ENCODE data around the gene NAALADL1.
"Not testable (repeated sequence)": the region's sequence is repeated elsewhere in the genome, so short reads cannot be mapped to it uniquely, and the experiment has no call there.

The NAALADL1 gene

DNA sequence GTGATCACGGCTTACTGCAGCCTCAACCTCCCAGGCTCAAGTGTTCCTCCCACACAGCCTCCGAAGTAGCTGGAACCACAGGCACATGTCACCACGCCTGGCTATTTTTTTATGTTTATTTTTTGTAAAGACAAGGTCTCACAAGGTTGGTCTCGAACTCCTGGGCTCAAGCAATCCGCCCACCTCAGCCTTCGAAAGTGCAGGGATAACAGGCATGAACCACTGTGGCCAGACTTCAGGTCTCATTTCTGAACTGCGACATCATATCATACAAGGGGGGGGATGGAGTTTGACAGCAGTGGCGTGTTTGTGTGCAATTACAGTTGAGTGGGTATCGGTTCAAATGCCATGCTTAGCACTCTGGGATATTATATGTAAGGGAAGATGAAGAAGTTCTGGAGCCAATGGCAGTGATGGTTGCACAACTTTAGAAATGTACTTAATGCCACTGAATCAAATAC is 6.9 kb downstream of the NAALADL1 start:
- DNase-seq (ENCODE audit: low read depth): no peak

DNA sequence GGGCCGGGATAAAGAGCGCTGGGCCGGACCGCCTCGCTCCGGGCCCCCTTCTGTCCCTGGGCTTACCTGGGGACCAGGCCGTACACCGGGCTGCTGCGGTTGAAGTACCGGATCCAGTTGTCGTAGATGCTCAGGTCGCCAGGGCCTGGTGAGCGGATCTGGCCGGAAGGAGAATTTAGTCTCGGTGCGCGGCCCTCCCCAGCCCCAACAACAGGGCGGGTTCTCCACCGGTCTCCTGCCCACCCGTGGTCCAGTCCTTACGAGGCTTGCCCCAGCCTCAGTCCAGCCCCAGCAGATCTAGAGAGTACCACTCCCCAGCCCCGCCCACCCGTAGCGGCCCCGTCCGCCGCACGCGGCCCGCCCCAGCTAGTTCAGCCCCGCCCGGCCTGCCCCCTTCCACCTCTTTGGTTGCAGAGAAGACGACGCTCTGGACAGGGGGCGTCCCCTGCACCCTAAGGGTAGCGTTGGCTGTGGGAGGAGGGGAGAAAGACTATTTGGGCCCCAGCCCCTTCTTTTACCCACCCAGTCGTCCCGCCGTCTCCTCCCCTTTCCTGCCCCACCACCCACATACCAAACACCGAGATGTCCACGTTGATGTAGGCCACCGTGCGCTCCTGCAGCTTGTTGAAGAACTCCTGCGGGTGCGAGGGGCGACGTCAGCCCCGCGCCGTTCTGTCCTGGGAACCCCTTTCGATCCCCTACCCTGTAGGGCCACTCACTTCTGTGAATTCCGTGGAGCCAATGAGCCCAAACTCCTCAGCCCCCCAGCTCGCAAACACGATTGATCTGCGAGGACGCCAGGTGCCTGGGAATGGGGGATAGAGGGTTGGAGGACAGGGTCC is 10.6 kb downstream of the NAALADL1 start:
- DNase-seq (ENCODE audit: low read depth): no peak

DNA sequence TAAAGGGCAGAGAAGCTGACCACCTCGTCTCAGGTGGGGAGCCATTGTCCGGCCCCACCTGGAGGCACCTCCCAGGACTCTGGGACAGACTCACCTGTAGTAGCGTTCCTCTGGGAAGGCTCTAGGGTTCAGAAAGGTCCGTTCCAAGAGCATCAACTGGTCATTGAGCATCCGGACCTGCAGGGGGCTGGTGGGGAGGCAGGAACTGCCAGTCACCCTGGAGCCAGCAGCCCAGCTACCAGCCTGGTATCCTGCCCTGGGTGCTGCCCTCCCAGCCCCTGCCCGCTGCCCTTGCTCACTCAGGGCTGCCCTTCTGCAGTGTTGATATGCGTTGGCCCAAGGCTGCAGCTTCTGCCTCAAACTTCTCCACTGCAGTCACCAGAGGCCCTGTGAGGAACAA is 12.6 kb downstream of the NAALADL1 start:
- no peak for DNase-seq (ENCODE audit: low read depth)

DNA sequence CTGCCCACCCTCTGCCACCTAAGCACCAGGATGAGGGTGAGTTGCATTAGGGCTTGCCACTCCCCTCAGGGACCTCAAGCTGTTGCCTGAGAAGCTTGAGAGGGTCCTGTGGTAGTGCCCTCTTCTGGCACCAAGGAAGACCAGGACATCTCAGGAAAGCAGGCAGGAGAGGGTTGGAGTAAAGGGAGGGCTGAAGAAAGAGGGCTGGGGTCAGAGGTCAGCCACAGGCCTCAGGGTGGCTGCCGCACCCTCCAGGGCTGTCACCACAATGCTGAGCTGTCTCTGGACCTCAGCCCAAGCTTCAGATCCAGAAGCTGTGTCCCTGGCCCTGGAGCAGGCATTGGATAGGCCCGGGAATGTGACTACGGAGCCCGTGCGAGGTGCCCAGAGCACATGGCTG is 13.3 kb downstream of the NAALADL1 start:
- DNase-seq (ENCODE audit: low read depth): no peak

DNA sequence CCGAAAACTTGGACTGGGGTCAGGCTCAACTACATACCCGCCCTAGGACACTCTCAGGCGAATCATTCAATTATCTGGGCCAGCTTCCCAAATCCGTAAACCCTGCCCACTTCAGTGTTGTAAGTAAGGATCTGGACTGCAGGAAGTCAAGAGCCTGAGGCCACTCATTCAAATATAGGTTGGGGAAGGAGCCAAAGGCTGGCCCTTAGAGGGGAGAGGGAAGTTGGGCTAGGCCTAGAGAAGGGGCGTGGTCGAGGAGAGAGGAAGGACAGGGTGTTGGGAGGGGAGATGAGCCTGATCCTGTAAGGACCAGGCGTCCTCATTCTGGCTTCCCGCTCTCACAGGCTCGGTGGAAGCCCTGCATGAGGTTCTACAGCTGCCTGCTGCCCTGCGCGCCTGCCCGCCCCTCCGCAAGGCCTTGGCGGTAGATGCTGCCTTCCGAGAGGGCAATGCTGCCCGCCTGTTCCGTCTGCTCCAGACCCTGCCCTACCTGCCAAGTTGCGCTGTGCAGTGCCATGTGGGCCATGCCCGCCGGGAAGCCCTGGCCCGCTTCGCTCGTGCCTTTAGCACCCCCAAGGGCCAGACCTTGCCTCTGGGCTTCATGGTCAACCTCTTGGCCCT is 14.4 kb downstream of the NAALADL1 start:
- peak; percentile 67 for DNase-seq (ENCODE audit: low read depth)

DNA sequence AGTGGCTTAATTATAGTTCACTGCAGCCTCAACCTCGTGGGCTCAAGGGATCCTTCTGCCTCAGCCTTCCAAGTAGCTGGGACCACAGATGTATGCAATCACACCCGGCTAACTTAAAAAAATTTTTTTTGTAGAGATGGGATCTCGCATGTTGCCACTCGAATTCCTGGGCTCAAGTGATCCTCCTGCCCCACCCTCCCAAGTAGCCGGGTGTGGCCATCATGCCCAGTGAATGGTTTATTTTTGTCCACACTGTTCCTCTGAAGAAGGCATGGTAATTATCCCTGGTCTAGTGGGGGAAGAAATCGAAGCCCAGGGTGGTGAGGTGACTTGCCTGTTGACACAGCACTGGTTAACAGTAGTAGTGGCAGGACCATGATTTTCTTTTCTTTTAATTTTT is 15.5 kb downstream of the NAALADL1 start:
- DNase-seq (ENCODE audit: low read depth): no peak

DNA sequence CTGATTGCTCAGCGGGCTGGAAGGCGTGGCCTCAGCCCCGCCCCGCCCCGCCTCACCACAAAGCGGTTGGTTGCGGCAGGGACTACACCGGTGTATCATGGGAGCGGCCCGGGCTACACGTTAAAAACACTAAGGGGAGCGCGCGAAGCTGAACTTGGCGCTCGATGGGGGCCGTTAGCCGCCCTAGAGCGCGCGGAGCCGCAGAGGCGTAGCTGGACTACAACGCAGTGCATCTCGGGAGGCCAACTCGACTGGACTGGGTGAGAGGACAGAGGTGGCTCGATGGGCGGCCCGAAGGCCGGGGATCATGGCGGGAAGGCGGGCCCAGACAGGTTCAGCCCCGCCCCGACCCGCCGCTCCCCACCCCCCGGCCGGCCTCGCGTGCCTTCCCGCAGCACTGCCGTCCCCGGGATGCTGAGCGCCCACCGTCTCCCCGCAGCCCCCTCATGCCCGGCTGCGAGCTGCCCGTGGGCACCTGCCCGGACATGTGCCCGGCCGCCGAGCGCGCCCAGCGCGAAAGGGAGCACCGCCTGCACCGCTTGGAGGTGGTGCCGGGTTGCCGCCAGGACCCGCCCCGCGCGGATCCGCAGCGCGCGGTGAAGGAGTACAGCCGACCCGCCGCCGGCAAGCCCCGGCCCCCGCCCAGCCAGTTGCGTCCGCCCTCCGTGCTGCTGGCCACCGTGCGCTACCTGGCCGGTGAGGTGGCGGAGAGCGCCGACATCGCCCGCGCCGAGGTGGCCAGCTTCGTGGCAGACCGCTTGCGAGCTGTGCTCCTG is 17.3 kb downstream of the NAALADL1 start, which contains the start of gene SAC3D1:
Gene SAC3D1, plus strand, starts transcription at position 364 of the 776 bp plus-strand sequence. Its CDS starts 83 bp downstream, at position 447.
- peak; percentile 85 for DNase-seq (ENCODE audit: low read depth)

DNA sequence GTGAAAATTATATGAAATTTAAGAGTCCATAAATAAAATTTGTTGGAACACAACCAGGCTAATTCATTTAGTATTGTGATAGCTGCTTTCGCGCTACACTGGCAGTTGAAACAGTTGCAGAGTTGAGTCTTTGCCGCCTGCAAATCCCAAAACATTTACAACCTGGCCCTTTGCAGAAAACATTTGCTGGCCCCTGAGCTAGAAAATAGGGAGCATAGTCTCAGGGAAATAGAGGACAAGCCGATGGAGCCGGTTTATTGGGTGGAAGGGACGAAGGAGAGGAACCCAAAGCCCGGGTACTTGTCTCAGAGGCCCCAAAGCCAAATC is 17.9 kb downstream of the NAALADL1 start:
- DNase-seq (ENCODE audit: low read depth): no peak

DNA sequence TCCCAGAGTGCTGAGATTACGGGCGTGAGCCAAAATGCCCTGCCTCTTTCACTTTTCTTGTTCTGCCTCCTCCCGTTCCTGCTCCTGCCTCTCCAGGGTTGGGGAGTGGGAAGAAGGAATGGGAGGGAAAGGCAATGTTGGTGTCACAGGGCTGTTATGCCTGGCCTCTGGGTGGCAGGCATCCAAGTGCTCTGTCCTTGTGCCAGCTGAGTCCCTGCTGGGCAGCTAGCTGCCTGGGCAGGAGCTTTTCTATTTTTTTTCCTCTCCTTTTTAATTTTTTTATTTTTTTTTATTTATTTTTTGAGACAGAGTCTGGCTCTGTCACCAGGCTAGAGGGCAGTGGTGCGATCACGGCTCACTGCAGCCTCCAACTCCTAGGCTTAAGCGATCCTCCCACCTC is 21.4 kb downstream of the NAALADL1 start:
- no peak for DNase-seq (ENCODE audit: low read depth)

DNA sequence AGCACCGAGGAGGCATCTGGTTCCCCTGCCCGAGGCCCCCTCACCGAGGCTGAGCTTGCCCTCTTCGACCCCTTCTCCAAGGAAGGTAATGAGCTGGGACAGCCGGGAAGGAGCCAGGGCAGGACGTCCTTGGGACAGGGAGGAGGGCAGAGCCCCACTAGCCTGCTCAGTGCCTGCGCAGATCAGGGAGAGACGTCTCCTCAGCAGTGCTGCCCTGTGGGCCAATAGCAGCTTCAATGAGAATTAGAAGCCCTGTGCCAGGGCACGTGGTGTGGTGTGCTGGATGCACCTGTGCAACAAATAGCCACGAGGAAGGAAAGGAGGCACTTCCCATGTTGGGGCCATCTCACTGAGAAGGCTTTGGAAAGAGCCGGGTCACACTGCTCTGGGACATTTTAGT is 22.8 kb downstream of the NAALADL1 start:
- no peak for DNase-seq (ENCODE audit: low read depth)

DNA sequence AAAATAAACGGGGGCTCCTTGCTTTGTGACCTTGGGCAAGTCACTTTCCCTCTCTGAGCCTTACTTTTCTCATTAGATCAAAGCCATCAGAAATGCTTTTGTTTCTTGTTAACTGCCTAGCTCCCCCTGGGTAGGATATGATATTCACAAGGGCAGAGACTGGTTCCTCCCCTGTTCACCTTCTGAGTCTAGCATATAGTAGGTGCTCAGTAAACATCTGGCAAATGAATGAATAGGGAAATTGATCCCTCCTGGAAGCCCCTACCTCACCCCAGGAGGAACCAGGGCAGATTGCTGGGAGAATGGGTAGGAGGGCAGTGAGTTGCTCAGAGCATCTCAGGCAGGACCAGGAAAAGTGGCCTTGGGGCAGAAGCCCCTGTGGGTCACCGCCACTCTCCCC is 23.9 kb downstream of the NAALADL1 start:
- DNase-seq (ENCODE audit: low read depth): no peak

DNA sequence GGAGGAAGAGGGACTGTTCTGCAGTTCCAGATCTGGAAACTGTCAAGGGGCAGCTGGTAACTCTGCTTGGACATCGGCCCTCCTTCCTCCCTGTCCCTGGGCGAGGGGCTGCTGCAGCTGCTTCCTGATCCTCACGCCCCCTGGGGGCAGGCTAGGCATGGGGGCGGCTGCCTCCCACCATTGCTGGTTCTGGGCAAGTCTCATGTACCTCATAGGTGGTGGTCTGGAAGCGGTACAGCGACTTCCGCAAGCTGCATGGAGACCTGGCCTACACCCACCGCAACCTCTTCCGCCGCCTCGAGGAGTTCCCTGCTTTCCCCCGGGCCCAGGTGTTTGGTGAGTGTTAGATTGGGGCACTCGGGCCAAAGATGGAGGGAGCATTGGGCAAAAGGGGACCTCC is 26.1 kb downstream of the NAALADL1 start:
- no peak for DNase-seq (ENCODE audit: low read depth)

DNA sequence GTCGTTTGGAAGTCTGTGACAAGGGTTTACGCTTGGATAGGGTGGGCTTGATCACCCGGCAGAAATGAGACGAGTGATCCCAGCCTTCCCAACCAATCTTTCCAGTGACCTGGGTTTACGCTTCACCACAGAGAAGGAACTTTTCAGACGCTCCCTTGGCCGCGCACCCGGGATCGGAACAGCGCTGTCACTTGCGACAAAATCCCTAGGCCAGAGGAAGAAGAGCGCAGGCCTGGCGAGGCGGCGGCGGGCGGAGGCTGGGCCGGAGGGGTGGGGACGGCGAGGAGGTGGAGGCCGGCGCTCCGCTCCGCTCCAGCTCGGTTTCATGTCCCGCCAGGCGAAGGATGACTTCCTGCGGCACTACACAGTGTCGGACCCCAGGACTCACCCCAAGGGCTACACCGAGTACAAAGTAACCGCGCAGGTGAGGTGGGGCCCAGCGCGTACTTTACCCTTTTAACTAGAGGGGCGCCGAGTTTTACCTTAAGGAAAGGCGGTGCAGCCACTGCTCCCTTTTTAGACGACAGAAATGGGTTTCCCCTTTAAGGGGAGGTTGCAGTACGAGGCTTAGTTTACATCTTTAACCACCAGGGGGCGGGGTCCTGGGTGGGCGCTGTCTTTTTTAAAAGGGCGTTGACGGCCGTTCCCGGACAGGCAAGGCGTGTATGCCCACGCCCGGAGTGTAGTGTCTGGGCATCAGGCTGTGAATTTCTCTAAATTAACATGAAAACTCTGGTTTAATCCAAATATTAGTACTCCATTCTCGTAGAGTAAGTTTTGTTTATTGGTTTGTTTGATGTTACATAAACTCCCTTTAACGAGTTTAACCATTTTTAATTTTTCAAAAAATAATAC is 30.9 kb downstream of the NAALADL1 start, which contains the start of gene SNX15:
Gene SNX15, plus strand, starts transcription at position 227 of the 855 bp plus-strand sequence. Its CDS starts 99 bp downstream, at position 326.
- DNase-seq (ENCODE audit: low read depth): peak; percentile 95

DNA sequence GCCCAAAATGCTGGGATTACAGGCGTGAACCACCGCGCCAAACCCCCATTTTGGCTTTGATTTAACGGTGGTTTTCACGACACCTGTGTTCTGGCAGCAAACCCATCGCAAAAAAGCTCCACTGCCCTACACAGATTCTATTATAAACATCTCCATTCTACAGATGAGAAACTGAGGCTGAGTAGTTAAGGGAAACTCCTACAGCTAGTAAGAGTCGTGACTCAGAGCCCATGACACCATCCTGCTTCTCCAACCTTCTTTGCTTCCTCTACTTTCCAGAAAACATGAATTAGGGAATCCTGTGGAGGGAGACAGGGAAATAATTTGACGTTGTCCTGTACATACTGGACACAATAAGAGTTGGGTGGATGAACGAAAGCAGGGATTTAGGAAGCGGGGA is 31.5 kb downstream of the NAALADL1 start:
- peak; percentile 62 for DNase-seq (ENCODE audit: low read depth)

DNA sequence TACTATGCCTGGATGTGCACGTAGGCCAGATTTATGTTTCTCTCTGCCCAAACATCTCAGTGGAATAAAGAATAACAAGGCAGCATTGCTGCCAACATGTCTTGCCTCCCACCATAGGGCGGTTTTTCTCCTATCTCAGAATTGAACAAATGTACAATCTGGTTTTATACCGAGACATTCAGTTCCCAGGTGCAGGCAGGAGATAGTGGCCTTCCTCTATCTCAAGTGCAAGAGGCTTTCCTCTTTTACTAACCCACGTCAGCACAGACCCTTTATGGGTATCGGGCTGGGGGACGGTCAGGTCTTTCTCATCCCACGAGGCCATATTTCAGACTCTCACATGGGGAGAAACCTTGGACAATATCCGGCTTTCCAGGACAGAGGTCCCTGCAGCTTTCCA is 34.9 kb downstream of the NAALADL1 start:
- DNase-seq (ENCODE audit: low read depth): not testable (repeated sequence)

DNA sequence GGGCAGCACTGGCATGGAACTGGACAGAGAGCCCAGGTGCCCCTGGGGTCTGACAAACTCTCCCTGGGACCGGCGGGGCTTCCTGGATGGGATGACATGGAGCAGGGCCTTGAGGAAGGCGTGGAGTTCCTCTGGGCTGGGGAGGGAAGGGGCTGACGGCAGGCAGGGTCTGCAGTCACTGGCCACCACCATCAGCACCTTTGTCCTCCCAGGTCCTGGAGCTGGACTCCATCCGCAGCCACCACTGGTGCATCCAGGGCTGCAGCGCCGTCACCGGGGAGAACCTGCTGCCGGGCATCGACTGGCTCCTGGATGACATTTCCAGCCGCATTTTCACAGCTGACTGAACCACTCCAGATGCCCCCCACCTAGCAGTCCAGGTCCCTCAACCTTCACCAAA is 36.8 kb downstream of the NAALADL1 start:
- DNase-seq (ENCODE audit: low read depth): no peak

DNA sequence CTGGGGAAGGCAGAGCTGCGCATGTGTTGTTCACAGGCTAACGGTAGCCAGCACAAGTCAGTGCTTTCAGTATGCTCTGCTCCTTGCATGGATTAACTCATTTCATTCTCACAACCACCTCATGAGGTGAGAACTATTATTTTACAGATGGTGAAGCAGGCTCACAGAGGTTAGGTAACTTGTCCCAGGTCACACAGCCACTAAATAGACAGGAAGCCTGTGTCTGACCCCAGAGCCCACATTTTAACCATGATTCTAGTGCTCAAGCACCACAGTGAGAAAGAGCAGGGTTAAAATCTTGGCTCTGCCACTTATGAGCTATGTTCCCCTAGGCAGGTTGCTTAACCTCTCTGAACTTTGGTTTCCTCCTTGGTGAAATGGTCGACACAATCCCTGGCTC is 37.4 kb downstream of the NAALADL1 start:
- no peak for DNase-seq (ENCODE audit: low read depth)

DNA sequence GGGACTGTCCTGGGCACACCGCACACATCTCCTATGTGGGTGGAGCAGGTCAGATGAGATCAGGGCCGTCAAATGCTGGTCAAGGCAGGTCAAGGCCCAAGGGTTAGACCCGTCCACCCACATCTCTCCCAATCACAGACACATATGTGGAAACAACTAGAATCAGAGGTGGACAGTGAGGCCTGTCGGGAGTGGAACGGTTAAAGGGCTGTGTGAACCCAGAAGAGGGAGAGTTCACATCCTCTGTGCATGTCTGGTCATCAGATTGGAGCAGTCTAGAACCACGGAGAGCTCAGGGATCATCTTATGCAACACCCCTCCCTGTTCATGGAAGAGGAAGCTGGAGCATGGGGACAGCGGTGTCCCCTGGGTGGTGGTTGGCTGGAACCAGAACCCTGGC is 38.5 kb downstream of the NAALADL1 start:
- no peak for DNase-seq (ENCODE audit: low read depth)

DNA sequence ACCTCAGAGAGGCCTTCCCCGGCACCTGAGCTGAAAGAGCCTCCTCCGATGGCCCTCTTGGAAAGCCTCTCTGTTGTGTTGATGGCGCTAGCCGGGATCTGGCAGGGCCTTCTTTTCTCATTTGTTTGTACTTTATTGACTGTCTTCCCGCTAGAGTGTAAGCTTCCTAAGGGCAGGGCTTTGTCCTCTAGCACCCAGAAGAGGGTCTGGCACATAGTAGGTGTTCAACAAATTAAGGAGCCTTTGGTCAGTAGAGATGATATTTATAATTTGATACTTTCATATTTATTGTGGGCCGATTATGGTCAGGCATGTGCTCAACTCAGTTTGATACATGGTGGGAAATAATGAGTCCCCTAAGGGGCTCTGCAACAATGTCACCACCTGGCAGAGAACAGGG is 40.4 kb downstream of the NAALADL1 start:
- DNase-seq (ENCODE audit: low read depth): no peak

DNA sequence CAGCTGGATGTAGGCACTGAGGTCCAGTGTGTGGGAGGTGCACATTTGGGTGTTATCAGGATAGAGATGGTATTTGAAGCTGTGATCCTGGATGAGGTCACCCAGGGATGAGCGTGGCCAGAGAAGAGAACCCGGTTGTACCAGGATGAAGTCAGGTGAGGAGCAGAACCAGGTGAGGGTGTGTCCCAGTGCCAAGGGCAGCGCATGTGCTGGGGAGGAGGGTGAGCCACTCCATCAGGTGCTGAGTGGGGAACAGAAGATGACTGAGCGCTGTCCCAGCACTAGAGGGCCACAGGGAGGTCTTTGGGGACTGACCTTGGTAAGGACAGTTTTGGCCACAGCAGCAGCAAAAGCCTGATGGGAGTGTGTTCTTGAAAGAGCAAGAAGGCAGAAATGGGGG is 41.6 kb downstream of the NAALADL1 start:
- DNase-seq (ENCODE audit: low read depth): no peak

DNA sequence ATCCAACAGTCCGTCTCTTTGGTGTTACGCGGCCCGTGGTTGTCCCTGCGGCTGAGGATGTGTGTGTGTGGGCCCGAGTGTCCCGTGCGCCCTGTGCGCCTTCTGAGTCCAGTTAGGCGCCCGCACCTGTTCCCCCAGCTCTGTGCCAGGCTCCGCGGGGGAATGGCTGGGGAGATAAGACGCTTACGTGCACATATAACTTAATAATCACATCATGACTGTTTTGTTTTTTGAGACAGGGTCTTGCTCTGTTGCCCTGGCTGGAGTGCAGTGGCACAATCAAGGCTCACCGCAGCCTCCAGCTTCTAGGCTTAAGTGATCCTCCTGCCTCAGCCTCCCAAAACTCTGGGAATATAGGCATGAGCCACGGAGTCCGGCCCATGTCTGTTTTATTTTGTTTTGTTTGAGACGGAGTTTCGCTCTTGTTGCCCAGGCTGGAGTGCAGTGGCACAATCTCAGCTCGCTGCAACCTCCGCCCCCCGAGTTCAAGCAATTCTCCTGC is 43.6 kb downstream of the NAALADL1 start:
- DNase-seq (ENCODE audit: low read depth): no peak

Measured in stromal cell of bone marrow (primary cell).